ENCODE measurements around the gene RAI1. TPM values are rescaled to one million over a fixed set of nuclear protein-coding genes. Genes with fewer than 3 reads are reported as not detected.

RAI1 gene
- total and polyA plus RNA-seq, 2 of the 13 experiments (the other 11 are each of a cell fraction or from before 2014, with no cell fraction given): 3.4 to 5.2 TPM

DNA sequence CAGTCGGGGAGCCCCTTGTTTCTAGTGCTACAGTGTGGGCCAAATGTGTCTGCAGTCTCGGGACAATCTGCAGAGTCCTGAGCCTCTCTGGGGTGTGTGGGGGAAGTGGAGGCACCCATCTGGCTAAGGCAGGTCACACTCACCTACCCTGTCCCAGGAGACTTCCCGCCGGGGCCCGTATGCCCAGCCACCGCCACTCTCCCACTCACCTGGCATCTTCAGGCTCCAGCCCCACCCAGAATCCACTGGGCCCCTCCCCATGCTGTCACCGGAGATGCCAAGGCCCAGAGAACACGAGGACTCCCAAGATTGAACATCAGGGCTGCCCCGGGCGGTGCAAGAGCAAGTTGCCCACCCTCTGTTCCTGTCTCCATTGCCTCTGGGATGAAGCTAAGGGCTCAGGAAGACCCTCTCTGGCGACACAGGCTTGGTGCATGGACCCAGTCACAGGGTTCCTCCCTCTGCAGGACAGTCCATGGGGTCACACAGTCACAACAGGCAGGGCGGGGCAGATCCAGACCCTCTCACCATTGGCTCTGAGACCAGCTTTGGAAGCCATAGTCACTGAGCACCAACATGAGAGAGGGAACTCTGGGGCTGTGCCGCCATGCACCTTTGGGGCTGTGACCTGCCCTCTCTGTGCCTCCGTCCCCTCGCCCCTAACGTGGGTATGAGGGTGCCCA lies 117.5 kb downstream of the RAI1 start (continued):
- TF ChIP-seq, protein P1, sequence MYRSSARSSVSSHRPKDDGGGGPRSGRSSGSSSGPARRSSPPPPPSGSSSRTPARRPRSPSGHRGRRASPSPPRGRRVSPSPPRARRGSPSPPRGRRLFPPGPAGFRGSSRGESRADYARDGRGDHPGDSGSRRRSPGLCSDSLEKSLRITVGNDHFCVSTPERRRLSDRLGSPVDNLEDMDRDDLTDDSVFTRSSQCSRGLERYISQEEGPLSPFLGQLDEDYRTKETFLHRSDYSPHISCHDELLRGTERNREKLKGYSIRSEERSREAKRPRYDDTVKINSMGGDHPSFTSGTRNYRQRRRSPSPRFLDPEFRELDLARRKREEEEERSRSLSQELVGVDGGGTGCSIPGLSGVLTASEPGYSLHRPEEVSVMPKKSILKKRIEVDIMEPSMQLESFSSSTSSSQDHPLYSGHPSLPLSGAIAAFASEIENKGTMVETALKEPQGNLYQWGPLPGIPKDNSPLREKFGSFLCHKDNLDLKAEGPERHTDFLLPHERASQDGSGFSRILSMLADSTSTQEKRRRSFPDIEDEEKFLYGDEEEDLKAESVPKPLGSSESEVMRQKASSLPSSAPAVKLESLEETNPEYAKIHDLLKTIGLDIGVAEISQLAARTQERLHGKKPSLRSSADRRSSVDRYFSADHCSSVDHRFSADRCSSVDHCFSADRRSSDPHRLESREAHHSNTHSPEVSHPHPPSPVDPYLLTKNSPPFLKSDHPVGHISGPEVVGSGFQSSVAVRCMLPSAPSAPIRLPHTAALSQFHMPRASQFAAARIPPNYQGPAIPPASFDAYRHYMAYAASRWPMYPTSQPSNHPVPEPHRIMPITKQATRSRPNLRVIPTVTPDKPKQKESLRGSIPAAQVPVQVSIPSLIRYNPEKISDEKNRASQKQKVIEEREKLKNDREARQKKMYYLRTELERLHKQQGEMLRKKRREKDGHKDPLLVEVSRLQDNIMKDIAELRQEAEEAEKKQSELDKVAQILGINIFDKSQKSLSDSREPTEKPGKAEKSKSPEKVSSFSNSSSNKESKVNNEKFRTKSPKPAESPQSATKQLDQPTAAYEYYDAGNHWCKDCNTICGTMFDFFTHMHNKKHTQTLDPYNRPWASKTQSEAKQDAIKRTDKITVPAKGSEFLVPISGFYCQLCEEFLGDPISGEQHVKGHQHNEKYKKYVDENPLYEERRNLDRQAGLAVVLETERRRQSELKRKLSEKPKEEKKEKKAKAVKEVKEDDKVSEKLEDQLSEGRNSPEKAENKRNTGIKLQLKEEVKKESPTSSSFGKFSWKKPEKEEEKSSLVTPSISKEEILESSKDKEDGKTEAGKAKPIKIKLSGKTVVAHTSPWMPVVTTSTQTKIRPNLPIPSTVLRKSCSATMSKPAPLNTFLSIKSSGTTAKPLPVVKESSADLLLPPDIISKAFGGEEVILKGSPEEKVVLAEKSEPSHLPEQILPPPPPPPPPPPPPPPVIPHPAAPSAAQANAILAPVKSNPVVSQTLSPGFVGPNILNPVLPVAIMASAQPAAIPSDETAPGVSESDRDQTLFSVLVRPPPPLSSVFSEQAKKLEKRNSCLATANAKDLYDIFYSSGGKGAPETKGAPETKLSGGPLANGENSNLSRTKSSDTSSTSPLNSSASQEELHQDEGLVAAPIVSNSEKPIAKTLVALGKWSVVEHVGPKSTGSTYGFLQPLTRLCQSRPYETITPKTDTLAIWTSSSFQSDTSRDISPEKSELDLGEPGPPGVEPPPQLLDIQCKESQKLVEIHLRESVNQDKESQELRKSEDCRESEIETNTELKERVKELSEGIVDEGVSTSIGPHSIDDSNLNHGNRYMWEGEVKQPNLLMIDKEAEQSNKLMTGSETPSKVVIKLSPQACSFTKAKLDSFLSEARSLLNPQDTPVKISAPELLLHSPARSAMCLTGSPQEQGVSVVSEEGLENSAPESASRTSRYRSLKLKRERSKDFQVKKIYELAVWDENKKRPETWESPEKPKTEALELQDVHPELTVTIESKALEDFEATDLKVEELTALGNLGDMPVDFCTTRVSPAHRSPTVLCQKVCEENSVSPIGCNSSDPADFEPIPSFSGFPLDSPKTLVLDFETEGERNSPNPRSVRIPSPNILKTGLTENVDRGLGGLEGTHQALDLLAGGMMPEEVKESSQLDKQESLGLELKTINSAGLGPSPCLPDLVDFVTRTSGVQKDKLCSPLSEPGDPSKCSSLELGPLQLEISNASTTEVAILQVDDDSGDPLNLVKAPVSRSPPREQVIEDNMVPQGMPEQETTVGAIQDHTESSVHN (CRISPR knock-in tag; IDR thresholded peaks at IDR 0.05): no peak
- TF ChIP-seq NFKB2 (CRISPR knock-in tag; IDR thresholded peaks at IDR 0.05; ENCODE audit: borderline replicate concordance): no peak
- no peak for TF ChIP-seq RAD51 (IDR thresholded peaks at IDR 0.05; ENCODE audit: borderline replicate concordance)
- TF ChIP-seq, protein P2, sequence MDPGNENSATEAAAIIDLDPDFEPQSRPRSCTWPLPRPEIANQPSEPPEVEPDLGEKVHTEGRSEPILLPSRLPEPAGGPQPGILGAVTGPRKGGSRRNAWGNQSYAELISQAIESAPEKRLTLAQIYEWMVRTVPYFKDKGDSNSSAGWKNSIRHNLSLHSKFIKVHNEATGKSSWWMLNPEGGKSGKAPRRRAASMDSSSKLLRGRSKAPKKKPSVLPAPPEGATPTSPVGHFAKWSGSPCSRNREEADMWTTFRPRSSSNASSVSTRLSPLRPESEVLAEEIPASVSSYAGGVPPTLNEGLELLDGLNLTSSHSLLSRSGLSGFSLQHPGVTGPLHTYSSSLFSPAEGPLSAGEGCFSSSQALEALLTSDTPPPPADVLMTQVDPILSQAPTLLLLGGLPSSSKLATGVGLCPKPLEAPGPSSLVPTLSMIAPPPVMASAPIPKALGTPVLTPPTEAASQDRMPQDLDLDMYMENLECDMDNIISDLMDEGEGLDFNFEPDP (CRISPR knock-in tag; conservative IDR thresholded peaks at IDR 0.05): no peak
- TF ChIP-seq MAFK (conservative IDR thresholded peaks at IDR 0.05 in 1 of 2, IDR thresholded peaks at IDR 0.05 in 1 of 2; ENCODE audit: low read length in 2 of 2): no peak
- TF ChIP-seq HES4 (CRISPR knock-in tag; IDR thresholded peaks at IDR 0.05; ENCODE audit: borderline replicate concordance): no peak
- no peak for TF ChIP-seq FOXP1 (IDR thresholded peaks at IDR 0.05)
- no peak for TF ChIP-seq FOXP1 (CRISPR knock-in tag; IDR thresholded peaks at IDR 0.05)
- no peak for TF ChIP-seq ZNF430 (CRISPR knock-in tag; IDR thresholded peaks at IDR 0.05)
- no peak for TF ChIP-seq NFYC (CRISPR knock-in tag; IDR thresholded peaks at IDR 0.05)
- no peak for TF ChIP-seq RBM22 (optimal IDR thresholded peaks at IDR 0.05; ENCODE audit: low read length)
- TF ChIP-seq ZFP36L1 (CRISPR knock-in tag; IDR thresholded peaks at IDR 0.05): no peak
- no peak for TF ChIP-seq ZNF749 (CRISPR knock-in tag; IDR thresholded peaks at IDR 0.05; ENCODE audit: borderline replicate concordance)
- TF ChIP-seq KDM5A (IDR thresholded peaks at IDR 0.05; ENCODE audit: borderline replicate concordance, low read length): no peak

Measured in HepG2 (cell line).